H7 (cell line): Measurements from ENCODE around the gene PTPRN2. TPM values are rescaled to one million over a fixed set of nuclear protein-coding genes. Genes with fewer than 3 reads are reported as not detected.
"Not testable (repeated sequence)": the region's sequence is repeated elsewhere in the genome, so short reads cannot be mapped to it uniquely, and the experiment has no call there.

Experiments
- DNase-seq: peaks from one replicate; pipeline ENCODE4 v3.0.0; 2012
- H3K27me3 ChIP-seq: 2 replicates; pipeline ENCODE4 v1.6.0; 2011; ENCODE audit warnings: mild to moderate bottlenecking, low read length; ENCODE audit not compliant: control insufficient read depth, insufficient read depth
- H3K36me3 ChIP-seq: replicated peaks from 2 replicates; pipeline ENCODE4 v1.5.1; 2011; ENCODE audit warnings: low read length; ENCODE audit not compliant: control insufficient read depth, insufficient read depth
- H3K4me3 ChIP-seq: 2 replicates; pipeline ENCODE4 v1.5.1; 2011; ENCODE audit warnings: low read depth, mild to moderate bottlenecking, control low read depth, low read length, moderate library complexity; ENCODE audit not compliant: insufficient read depth
- total RNA-seq: library from RNA; depleted of rRNA; stranded (reverse); fragments of >200 nt; shearing (Covaris generic); gene quantifications from 2 replicates; pipeline ENCODE4 v1.2.3, GENCODE V29; 2014

Gene PTPRN2
- total RNA-seq, 1 experiment from 2014 or later, result 0.80 TPM

DNA sequence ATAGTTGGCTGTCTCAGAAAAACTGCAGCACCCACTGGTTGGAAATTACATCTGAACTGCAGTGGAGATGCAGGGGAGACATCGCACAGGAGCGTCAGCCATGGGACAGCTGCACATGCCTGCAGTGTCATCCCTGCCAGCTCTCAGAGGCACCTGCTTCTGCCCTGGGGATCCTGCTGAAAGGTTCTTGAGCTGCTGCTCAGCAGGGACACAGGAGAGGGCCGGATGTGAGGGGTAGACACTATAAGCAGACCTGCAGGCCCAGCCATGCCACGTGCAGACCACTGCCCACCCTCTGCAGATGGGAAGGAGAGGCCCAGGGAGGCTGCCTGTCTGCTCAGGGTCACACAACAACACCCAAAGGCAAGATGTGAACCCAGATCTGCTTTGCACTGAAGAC lies 649.4 kb downstream of the PTPRN2 start:
- Histone ChIP-seq H3K27me3 (no peaks in the 10 kb centered on the region), H3K36me3 (no peaks in the 10 kb centered on the region), H3K4me3 (no peak overlapping the region)
- no peak for DNase-seq

DNA sequence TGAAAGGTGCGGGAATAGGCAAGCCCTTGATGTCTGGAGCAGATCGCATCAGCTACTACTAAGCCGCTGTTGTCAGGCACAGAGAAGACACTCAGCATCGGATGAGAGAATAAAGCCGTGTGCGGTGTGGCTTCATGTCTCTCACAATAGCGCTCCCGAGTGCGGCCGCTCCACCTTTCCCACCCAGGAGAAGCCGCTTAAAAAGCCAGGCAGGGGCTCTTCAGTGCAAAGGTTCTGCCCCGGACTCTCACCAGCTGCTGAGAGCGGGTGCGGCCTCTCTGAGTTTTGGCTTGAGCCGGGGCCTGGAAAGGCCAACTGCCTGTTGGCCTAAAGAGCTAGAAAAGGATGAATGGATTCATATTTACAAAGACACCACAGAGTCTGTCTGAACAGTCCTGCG lies 650.2 kb downstream of the PTPRN2 start:
- Histone ChIP-seq H3K4me3 (no peak overlapping the region), H3K36me3 (no peaks in the 10 kb centered on the region), H3K27me3 (no peaks in the 10 kb centered on the region)
- no peak for DNase-seq

DNA sequence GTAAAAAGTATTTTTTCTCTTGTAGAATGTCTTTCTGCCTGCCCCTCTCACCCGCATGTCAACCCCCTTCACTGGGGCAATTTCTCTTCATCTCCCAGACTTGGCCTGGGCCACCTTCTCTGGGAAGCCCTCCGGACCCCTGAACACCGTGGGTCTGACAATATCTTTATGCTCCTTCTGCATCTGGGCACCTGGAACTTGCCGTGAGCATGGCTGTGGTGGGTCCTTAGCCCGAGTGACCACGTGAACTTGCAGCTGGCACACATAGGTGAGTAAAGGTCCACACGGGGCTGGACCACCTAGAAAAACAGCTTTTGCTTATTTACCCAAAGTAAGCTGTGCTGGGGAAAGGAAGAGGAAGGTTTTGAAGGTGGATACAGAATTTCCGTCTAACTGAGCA lies 650.6 kb downstream of the PTPRN2 start:
- DNase-seq, result no peak
- Histone ChIP-seq H3K27me3 (no peaks in the 10 kb centered on the region), H3K36me3 (no peaks in the 10 kb centered on the region), H3K4me3 (no peak overlapping the region)

DNA sequence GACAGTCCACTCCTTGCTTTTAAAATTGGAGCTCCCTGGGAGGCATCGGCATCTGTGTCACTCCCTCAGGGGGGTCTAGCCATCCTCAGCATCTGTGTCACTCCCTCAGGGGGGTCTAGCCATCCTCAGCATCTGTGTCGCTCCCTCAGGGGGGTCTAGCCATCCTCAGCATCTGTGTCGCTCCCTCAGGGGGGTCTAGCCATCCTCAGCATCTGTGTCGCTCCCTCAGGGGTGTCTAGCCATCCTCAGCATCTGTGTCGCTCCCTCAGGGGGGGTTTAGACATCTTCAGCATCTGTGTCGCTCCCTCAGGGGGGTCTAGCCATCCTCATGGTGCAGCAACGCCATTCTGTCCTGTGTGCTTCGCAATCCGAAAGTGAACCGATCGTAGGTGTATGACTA lies 651.9 kb downstream of the PTPRN2 start:
- not testable (repeated sequence) for H3K36me3 ChIP-seq, H3K4me3 ChIP-seq, H3K27me3 ChIP-seq, DNase-seq

DNA sequence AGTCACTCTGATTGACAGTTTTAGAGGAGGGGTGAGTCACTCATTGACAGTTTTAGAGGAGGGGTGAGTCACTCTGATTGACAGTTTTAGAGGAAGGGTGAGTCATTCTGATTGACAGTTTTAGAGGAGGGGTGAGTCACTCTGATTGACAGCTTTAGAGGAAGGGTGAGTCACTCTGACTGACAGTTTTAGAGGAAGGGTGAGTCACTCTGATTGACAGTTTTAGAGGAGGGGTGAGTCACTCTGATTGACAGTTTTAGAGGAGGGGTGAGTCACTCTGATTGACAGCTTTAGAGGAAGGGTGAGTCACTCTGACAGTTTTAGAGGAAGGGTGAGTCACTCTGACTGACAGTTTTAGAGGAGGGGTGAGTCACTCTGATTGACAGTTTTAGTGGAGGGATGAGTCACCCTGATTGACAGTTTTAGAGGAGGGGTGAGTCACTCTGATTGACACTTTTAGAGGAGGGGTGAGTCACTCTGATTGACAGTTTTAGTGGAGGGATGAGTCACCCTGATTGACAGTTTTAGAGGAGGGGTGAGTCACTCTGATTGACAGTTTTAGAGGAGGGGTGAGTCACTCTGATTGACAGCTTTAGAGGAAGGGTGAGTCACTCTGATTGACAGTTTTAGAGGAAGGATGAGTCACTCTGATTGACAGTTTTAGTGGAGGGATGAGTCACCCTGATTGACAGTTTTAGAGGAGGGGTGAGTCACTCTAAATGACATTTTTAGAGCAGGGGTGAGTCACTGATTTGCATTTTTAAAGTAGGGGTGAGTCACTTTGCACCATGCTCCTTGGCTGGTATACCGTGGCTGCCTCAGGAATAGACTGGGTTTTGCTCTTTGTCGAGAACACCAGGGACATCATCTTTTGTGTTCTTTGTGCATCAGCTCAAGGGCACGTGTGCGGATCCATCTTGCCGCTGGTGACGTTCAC lies 654.1 kb downstream of the PTPRN2 start:
- H3K27me3 ChIP-seq, DNase-seq, H3K36me3 ChIP-seq, H3K4me3 ChIP-seq: not testable (repeated sequence)

DNA sequence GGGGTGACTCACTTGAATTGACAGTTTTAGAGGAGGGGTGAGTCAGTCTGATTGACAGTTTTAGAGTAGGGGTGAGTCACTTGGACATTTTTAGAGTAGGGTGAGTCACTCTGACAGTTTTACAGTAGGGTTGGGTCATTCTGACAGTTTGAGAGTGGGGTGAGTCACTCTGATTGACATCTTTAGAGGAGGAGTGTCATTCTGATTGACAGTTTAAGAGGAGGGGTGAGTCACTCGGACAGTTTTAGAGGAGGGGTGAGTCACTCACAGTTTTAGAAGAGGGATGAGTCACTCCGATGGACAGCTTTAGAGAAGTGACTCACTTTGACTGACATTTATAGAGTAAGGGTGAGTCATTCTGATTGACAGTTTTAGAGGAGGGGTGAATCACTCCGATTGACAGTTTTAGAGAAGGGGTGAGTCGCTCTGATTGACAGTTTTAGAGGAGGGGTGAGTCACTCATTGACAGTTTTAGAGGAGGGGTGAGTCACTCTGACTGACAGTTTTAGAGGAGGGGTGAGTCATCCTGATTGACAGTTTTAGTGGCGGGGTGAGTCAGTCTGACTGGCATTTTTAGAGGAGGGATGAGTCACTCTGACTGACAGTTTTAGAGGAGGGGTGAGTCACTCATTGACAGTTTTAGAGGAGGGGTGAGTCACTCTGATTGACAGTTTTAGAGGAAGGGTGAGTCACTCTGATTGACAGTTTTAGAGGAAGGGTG lies 655.0 kb downstream of the PTPRN2 start:
- no peaks in the 10 kb centered on the region for H3K36me3 ChIP-seq
- H3K27me3 ChIP-seq, result no peaks in the 10 kb centered on the region
- no peak for DNase-seq
- H3K4me3 ChIP-seq, result no peak overlapping the region

DNA sequence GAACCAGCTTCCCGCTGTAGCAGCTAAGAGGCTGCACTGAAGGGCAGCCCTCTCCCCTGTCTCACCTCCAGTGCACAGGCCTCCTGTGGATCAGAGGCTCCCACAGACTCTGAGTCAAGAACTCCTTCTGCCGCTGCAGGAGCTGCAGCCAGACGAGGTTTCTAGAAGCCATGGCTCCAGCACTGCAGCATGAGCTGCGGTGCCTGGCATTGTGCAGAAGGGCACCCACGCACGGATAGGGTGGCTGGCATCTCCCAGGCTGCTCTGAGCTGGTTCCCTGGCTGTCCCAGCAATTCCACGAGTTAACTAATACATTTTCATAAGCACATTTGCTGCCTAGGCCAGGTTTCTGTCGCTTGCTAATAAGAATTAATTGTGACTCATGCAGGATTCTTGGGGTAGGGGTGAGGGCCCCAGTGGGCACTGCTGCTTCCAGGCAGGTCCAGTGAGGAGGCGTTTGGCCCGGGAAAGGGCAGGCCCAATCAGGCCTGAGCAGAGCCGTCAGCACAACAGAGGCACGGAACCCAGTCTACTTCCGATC lies 656.6 kb downstream of the PTPRN2 start:
- no peak overlapping the region for H3K4me3 ChIP-seq
- DNase-seq, result no peak
- H3K27me3 ChIP-seq, result no peaks in the 10 kb centered on the region
- no peaks in the 10 kb centered on the region for H3K36me3 ChIP-seq

DNA sequence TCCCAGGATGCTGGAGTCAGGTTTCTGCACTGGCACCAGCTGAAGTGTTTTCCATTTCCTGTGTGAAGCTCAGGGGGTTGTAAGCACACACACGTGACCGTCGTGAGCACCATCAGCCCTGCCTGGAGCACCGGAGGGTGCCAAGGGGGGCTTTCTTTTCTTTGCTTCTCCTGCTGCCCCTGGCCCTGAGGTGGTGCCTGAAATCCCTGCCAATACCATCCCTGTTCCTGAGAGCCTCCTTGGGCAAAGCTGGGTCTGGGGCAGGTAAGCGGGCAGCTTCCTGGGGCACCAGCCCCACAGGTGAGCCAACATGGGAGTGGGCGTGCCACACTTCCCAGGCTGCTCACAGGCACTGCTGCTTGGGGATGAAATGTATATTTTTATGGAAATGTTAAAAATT lies 657.2 kb downstream of the PTPRN2 start:
- H3K27me3 ChIP-seq, result no peaks in the 10 kb centered on the region
- DNase-seq, result no peak
- no peaks in the 10 kb centered on the region for H3K36me3 ChIP-seq
- no peak overlapping the region for H3K4me3 ChIP-seq

DNA sequence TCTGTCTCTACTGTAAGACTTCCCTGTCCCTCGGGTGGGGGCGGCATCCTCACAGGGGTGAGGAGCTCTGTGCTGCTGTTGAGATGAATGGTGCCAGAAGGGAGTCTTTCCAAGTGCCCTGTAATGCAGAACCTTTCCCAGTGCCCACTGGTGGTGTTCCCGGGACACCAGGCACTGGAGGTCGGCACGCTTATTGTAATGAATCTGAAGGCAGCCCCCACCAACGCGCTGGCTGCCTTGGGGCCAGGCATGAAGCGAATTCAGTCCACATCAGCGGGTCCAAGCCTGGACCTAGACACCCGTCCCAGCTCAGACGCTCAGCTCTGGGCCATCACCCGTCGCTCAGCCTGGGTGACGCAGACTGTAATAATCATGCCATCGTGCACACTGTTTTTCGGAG lies 658.0 kb downstream of the PTPRN2 start:
- H3K36me3 ChIP-seq, result no peaks in the 10 kb centered on the region
- DNase-seq, result no peak
- H3K27me3 ChIP-seq, result no peaks in the 10 kb centered on the region
- H3K4me3 ChIP-seq, result no peak overlapping the region

DNA sequence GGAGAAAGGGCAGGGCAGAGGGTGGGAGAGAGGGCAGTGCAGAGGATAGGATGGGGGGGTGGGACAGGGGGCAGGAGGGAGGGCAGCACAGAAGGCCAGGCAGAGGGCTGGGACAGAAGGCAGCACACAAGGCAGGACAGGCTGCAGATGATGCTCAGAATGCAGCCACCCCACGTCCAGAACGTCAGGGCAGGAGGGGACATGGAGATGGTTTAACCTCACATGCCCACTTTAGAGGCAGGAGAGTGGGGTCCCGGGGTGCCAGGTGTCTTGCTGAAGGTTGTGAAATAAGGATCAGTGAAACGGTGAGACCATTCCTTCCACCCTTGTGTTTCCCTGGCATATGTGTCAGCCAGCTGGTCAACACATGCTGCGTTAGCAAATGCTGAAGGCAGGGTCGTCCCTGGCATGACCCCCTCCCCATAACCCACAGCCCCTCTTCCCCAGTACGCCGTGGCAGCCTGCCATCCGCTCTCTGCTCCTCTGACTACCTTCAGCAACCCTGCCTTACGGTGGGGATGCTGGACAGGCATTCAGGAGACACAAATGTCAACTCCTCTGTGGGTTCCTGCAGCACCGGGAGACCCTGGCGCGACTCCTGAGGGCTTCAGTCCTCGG lies 658.7 kb downstream of the PTPRN2 start:
- Histone ChIP-seq H3K4me3 (no peak overlapping the region), H3K27me3 (no peaks in the 10 kb centered on the region), H3K36me3 (no peaks in the 10 kb centered on the region)
- no peak for DNase-seq

DNA sequence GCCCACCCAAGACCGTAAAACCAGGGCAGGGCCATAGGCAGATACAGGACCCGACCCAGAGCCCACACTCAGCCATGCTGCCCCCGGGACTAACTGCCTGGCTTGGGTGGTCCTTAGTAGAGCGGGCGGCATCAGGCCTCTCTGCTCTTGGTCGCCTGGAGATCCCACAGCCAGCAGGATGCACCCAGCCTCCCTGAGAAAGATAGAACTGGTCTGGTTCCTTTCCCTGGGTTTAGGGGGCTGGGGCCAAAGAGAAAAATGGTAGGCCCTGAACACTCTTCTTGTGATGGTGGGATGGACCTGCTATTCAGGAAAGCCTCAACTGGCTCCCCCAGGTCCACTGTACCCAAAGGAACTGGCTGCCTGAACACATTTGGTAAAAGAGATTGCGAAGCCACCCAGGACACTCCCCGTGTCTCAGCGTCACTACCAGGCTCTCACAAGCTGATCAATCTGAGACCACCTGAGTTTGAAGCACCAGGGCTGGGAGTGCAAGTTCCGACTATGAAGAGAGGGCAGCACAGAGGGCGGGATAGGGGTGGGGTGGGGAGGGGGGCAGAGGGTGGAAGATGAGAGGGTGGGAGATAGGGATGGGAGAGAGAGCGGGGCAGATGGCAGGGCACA lies 659.3 kb downstream of the PTPRN2 start:
- no peaks in the 10 kb centered on the region for H3K27me3 ChIP-seq
- no peaks in the 10 kb centered on the region for H3K36me3 ChIP-seq
- DNase-seq, result no peak
- no peak overlapping the region for H3K4me3 ChIP-seq

DNA sequence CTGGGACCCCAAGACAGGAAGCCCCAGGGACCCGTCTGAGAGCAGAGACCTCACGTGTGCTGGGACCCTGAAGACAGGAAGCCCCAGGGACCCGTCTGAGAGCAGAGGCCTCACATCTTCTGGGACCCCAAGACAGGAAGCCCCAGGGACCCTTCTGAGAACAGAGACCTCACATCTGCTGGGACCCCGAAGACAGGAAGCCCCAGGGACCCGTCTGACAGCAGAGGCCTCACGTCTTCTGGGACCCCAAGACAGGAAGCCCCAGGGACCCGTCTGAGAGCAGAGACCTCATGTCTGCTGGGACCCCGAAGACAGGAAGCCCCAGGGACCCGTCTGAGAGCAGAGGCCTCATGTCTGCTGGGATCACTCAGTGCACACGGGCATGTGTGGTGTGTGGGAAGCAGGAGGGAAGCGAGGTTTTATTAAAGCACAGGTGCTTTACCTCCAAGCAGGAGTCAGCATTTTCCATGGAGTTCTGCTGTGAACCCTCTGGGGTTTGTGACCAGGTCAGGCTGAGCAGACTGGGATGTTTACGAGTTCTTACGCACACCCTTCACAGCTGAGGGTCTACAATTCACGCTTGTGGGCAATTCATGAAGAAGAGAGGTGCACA lies 660.2 kb downstream of the PTPRN2 start:
- Histone ChIP-seq H3K4me3 (no peak overlapping the region), H3K36me3 (no peaks in the 10 kb centered on the region), H3K27me3 (no peaks in the 10 kb centered on the region)
- no peak for DNase-seq

DNA sequence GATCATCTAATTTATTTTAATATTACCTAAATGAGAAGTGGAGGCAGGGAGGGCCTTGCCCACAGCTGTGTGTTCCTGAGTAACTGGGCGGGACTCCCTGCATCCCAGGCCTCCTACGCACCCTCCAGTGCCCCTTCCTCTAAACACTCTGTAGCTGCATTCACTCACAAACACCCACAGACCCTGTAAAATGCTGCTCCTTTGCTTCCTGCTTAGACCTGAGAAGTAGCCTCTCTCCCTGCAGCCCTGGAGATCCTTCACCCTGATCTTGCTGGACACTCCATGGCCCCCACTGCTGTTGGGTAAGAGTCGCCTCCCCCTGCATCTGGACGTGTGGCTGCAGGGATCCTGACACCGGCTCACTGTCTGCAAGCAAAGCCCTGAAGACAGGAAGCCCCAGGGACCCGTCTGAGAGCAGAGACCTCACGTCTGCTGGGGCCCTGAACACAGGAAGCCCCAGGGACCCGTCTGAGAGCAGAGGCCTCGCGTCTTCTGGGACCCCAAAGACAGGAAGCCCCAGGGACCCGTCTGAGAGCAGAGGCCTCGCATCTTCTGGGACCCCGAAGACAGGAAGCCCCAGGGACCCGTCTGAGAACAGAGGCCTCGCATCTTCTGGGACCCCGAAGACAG lies 661.0 kb downstream of the PTPRN2 start:
- H3K27me3 ChIP-seq, result no peaks in the 10 kb centered on the region
- H3K36me3 ChIP-seq, result no peaks in the 10 kb centered on the region
- no peak for DNase-seq
- no peak overlapping the region for H3K4me3 ChIP-seq

DNA sequence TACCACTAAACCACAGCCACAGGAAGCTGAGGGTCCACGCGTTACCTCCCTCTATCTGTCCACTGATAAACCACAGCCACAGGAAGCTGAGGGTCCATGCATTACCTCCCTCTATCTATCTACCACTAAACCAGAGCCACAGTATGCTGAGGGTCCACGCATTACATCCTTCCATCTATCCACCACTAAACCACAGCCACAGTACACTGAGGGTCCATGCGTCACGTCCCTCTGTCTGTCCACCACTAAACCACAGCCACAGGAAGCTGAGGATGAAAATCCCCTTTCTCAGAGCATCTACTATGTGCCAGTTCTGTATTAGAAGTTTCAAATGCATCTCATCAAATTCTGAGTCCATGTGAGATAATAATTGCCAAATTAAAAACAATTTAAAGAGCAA lies 661.5 kb downstream of the PTPRN2 start:
- DNase-seq, result no peak
- Histone ChIP-seq H3K4me3 (no peak overlapping the region), H3K36me3 (no peaks in the 10 kb centered on the region), H3K27me3 (no peaks in the 10 kb centered on the region)
